HG03159 (cell line): ENCODE measurements around the gene CNTNAP5.
"Not testable (repeated sequence)": the region's sequence is repeated elsewhere in the genome, so short reads cannot be mapped to it uniquely, and the experiment has no call there.

Source experiments
- ATAC-seq: cut with Tn5 transposase; IDR thresholded peaks from one replicate; pipeline ENCODE4 v1.9.1; 2021; ENCODE audit warnings: mild to moderate bottlenecking, moderate library complexity; ENCODE audit not compliant: unreplicated experiment

Gene CNTNAP5

GRCh38 chr2:124407836-124408534, 382.9 kb downstream of the CNTNAP5 start:
- not testable (repeated sequence) for ATAC-seq

GRCh38 chr2:124424074-124424473, 399.0 kb downstream of the CNTNAP5 start:
- no peak for ATAC-seq

DNA sequence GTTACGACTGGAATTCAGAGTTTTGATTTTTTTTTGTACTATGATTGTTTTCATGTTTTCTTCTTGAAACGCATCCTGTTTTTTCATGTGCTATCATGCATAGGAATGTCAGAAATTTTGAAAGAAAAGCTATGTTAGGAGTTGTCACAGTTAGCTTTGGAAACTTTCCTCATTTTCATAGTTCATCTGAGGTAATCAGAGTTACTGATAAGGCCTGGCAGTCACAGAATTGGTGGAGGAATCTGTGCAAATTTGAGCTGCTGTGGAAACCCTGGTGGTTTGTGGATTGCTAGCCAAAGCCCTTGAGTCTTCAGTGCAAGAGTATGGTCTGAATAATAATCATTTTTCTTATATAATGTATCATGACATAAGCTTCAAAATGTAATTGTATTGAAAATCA, 401.0 kb downstream of the CNTNAP5 start:
- ATAC-seq = no peak

DNA sequence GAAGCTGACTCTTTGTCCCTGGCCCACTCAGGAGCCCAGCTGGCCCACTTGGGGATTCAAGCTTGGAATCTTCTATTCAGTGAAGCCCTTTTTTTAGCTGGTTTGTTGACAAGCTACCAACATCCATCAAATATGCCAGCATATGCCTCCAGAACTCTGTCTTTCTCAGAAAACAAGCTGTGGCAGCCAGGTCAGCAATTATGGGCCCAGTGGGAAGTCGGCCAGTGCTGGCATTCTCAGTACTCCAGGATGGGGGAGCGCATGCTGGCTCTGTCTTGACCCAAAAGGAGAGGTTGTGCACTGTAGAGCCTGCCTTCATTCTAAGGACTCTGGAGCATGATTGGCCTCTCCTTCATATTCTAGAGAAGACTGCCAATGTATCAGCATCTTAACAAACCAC, 401.5 kb downstream of the CNTNAP5 start:
- ATAC-seq = no peak

- no peak for ATAC-seq
Measured at GRCh38 chr2:124437811-124438210, 412.7 kb downstream of the CNTNAP5 start.

- ATAC-seq = no peak
Measured at GRCh38 chr2:124450481-124450880, 425.4 kb downstream of the CNTNAP5 start.

DNA sequence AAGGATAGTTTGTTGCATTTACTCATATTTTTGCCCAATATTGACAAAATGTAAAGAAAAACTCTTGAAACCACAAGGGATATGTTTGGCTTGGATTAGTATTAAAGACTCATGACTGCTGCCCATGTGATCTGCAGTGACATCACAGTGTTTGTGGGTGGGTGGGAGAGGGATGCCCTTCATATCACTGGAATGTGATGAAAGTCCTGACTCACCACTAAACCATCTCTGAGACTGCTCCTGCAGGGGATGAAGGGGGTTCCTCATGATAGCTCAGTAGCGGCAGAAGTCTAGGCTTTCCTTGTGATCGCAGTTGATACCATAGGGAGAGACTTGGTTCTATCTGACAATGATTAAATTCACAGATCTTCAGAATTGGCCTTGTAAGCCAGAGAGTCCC, 451.2 kb downstream of the CNTNAP5 start:
- ATAC-seq = no peak

DNA sequence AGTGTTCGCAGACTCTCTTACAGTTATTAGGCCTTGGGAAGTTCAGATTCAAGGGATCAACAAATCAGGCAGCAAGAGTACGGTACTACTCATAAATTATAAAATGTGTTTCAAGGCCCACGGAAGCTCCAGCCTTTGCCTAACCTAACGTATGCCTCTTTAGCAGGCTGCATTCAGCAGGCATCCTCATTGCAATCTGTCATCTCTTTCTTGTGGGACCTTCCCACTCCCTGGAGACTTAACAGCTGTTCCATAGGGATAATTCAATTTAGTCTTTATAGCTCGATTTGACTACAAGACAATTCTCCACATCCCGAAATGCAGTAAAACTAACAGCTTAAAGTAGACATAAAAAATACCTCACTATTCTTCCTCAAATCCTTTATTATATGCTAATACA, 453.7 kb downstream of the CNTNAP5 start:
- no peak for ATAC-seq

- no peak for ATAC-seq
Measured at GRCh38 chr2:124480958-124481357, 455.9 kb downstream of the CNTNAP5 start.

- no peak for ATAC-seq
Measured at GRCh38 chr2:124482044-124482443, 457.0 kb downstream of the CNTNAP5 start.

DNA sequence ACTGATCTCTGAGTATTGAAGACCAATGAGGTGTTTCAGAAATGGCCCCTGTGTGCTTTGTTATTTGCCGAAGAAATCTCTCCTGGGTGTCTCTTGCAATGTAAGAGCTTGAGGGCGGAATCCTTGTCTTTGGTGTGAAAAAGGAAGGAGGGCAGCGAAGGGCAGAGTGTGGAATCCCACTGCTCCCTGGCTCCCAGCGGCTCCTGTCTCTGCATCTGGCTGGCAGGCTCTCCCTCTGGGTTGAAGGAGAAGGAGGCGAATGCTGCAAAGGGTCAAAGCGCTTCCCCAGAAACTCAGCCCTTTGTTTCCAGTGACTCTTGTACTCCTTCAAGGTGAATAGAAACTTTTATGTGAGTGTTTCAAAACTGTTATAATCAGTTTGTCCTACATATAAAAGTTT, 457.5 kb downstream of the CNTNAP5 start:
- ATAC-seq = no peak

DNA sequence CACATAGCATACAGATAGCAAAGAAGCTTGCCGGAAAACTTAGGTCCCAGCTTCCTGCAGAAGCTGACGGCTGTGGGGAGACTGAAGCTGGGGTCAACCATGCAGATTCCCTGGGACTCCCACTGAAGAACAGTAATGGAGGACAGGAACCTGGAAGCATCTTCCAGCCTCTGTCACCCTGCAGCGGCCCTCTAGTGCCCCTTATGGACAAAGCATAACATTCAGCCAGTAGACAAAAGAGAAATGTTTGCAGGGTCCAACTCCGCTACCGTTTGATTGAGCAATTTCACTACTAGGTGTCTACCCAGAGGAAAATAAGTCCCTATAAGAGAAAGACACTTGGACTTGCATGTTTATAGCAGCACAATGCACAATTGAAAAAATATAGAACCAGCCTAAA, 460.6 kb downstream of the CNTNAP5 start:
- no peak for ATAC-seq

GRCh38 chr2:124489686-124490085, 464.6 kb downstream of the CNTNAP5 start:
- ATAC-seq = no peak

DNA sequence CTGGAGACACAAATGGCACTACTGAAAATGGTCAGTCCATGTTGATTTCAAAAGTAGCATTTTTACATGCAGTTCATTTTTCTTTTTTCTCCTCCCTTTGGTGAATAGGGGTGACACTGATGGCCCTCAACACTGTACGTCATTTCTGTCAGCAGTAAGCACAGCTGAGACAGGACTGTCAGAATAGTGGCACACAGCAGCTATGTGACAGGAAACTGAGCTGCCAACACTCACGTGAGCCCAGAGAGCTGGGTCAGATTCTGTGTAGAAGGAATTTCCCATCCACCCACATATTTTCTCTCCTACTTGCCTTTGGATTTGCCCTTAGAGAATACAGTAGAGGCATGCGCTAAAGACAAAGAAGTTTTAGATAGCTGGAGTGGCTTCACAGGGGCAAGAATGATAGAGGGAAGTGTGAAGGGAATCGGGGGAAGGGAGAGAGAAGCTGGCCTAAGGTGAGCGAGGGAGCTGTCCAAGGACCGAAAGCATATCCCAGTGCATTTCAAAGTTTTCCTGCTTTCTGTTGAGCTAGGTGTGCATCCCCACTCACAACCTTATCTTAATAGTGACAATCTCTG, 476.6 kb downstream of the CNTNAP5 start:
- ATAC-seq = no peak

- no peak for ATAC-seq
Measured at GRCh38 chr2:124514236-124514635, 489.1 kb downstream of the CNTNAP5 start.

GRCh38 chr2:124520953-124521352, 495.9 kb downstream of the CNTNAP5 start:
- no peak for ATAC-seq

DNA sequence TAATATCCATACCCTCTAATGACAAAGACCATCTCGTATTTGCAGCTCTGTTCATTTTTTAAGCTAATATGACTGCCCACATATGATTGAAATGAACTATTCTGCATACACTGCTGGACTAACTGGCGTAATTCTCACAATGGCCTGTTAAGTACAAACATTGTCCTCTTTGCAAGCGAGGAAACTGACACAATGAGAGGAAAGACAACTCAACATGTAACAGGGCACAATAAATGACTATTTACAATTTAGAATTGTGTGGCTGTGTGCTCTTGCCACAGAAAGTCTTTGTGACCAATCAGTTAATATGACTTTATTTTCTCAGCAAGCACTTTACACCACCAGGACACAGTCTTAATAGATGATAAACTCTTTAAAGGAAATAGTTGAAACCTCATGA, 498.0 kb downstream of the CNTNAP5 start:
- ATAC-seq = no peak

- no peak for ATAC-seq
Measured at GRCh38 chr2:124524155-124524915, 499.2 kb downstream of the CNTNAP5 start.

GRCh38 chr2:124526221-124526620, 501.1 kb downstream of the CNTNAP5 start:
- ATAC-seq = no peak

GRCh38 chr2:124530203-124530602, 505.1 kb downstream of the CNTNAP5 start:
- ATAC-seq = no peak

DNA sequence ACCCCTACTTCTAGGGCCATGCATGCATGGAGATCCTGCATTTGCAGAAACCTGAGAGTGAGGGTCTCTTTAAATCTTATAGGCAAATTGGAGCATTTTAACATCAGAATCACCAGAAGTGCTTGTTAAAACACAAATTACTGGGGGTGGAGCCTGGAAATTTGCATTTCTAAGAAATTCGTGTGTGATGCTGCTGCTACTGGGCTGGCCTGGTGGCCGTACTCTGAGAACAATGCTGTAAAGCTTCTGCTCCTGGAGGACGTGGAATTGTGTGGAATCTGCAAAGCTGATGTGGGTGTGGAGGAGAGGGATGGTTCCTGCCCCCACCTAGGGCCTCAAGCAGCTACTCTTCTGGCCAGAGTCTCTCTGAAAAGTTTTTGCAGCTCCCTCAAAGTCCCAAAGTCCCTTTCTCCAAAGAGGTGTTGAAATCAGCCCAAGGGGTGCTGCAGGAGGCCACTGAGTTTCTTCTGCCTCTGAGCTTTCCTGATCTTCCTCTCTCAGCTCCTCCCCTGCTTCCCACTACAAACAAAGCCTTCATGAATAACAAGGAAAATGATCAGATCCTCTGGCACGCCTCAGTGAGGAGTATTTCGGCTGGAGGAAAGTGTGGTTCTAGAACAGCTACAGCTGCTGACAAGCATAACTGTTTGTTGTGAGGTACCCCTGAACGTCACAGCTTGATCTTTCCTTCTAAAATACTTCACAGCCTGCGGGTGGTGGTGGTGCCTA, 508.3 kb downstream of the CNTNAP5 start:
- no peak for ATAC-seq
